Panc1 (cell line): ENCODE results near the gene LRRC3C. TPM values are rescaled to one million over a fixed set of nuclear protein-coding genes. Genes with fewer than 3 reads are reported as not detected.

Experiments used
- ATAC-seq: fragments of 200-7000 bp; cut with Tn5 transposase; 2 replicates; pipeline ENCODE4 v1.9.1; 2020; ENCODE audit warnings: mild to moderate bottlenecking, moderate library complexity
- BruUV-seq: library from RNA; stranded (reverse); fragments of 400-500 nt; replicated peaks from 2 replicates; lab custom pipeline; 2021; lab: Mats Ljungman, UMichigan
- CTCF ChIA-PET: fragments of 300-600 bp; sonication (Branson Sonifier 250); formaldehyde crosslinking; loops from one replicate; lab custom pipeline; 2022; ENCODE audit warnings: antibody characterized with exemption; lab: Charles Lee
- POLR2A ChIA-PET: fragments of 300-600 bp; sonication (Branson Sonifier 250); formaldehyde crosslinking; loops from one replicate; lab custom pipeline; 2022; ENCODE audit warnings: antibody characterized with exemption; lab: Charles Lee
- DNase-seq: peaks from one replicate; pipeline ENCODE4 v3.0.0-alpha.2; 2010; ENCODE audit warnings: low read depth, low spot score
- H3K27ac ChIP-seq: 2 replicates; pipeline ENCODE4 v1.5.1; 2011; ENCODE audit warnings: mild to moderate bottlenecking, low read length, inconsistent platforms
- H3K27me3 ChIP-seq: fragments of 200-500 bp; sonication (Bioruptor generic); 2 replicates; pipeline ENCODE4 v1.6.0; 2014; ENCODE audit warnings: low read length, inconsistent platforms; ENCODE audit not compliant: control insufficient read depth, insufficient read depth
- H3K36me3 ChIP-seq: fragments of 200-500 bp; sonication (Bioruptor generic); 2 replicates; pipeline ENCODE4 v1.5.1; 2014; ENCODE audit warnings: inconsistent platforms, mild to moderate bottlenecking, low read length, moderate library complexity; ENCODE audit not compliant: control insufficient read depth, insufficient read depth
- H3K4me1 ChIP-seq: 2 replicates; pipeline ENCODE4 v1.5.1; 2011; ENCODE audit warnings: inconsistent platforms, mild to moderate bottlenecking, low read length, moderate library complexity; ENCODE audit not compliant: control insufficient read depth, insufficient read depth
- H3K4me3 ChIP-seq, 2 experiments: 2 replicates each; pipeline ENCODE4 v1.5.1; 2011 to 2012; ENCODE audit warnings: low read depth in 2 of 2, low read length in 2 of 2, mild to moderate bottlenecking in 2 of 2, inconsistent platforms in 1 of 2, moderate library complexity in 1 of 2
- H3K9me3 ChIP-seq: fragments of 200-500 bp; sonication (Bioruptor generic); 2 replicates; pipeline ENCODE4 v1.5.1; 2014; ENCODE audit warnings: low read depth, mild to moderate bottlenecking, inconsistent platforms, low read length, moderate library complexity; ENCODE audit not compliant: control insufficient read depth, insufficient read depth
- CTCF ChIP-seq: fragments of 450-650 bp; IDR thresholded peaks from 2 replicates; pipeline ENCODE4 v1.5.1; 2017; ENCODE audit warnings: mild to moderate bottlenecking
- POLR2AphosphoS5 ChIP-seq: IDR thresholded peaks from 2 replicates; pipeline ENCODE4 v1.6.1; 2012; ENCODE audit warnings: mild to moderate bottlenecking, low read depth, low read length, moderate library complexity
- REST ChIP-seq, 2 experiments: IDR thresholded peaks; 2 replicates each; pipeline ENCODE4 v1.6.1; 2011 to 2012; ENCODE audit warnings: low read depth in 2 of 2, control low read depth in 1 of 2, low read length in 1 of 2, mild to moderate bottlenecking in 1 of 2, moderate library complexity in 1 of 2; ENCODE audit not compliant: insufficient read depth in 1 of 2
- SIN3A ChIP-seq: IDR thresholded peaks from 2 replicates; pipeline ENCODE4 v1.6.1; 2012; ENCODE audit warnings: low read depth, mild to moderate bottlenecking, low read length, moderate library complexity, borderline replicate concordance; ENCODE audit not compliant: insufficient read depth
- TCF7L2 ChIP-seq: IDR thresholded peaks from 2 replicates; pipeline ENCODE4 v1.6.1; 2011; ENCODE audit warnings: mild to moderate bottlenecking, low read depth, low read length, inconsistent platforms
- in situ Hi-C: cut with HindIII; loops from 2 replicates; pipeline ENCODE4 v1.10.0; 2016; ENCODE audit warnings: low sequenced_read_pairs, low pct_unique_long_range_greater_than_20kb
- intact Hi-C: fragments of 100-400 bp; cut with micrococcal nuclease; formaldehyde crosslinking; loops from one replicate; pipeline ENCODE4 v1.10.0; 2022; ENCODE audit not compliant: unreplicated experiment
- total RNA-seq: library from RNA; stranded (reverse); gene quantifications from one replicate; pipeline ENCODE4 v1.2.1, GENCODE V29; 2021; ENCODE audit not compliant: unreplicated experiment

Gene LRRC3C
- total RNA-seq, 1 experiment from 2014 or later = not detected

GRCh38 chr17:39975801-39976200, 48.3 kb downstream of the LRRC3C start:
- TF ChIP-seq POLR2AphosphoS5 (no peak), CTCF (no peak), TCF7L2 (no peak), SIN3A (no peak)
- ATAC-seq (no peak), DNase-seq (no peak)
- Histone ChIP-seq H3K27me3 (peaks cover 12% of the 10 kb centered on the region), H3K4me3 (no peak overlapping the region), H3K27ac (no peak overlapping the region), H3K9me3 (no peaks in the 10 kb centered on the region), H3K4me1 (no peaks in the 10 kb centered on the region), H3K36me3 (no peaks in the 10 kb centered on the region)
- intact Hi-C loops = loop anchor here (10.0 kb wide), 1 partner anchor 101 kb away; no protein-coding TSS in a partner anchor
- BruUV-seq = no TSS peak
- ChIA-PET POLR2A (interaction anchor here (0.7 kb wide), 1 partner anchor 129 kb away, joined by 4 read pairs; no protein-coding TSS in a partner anchor), CTCF (interaction anchor here (0.7 kb wide), 1 partner anchor 149 kb away, joined by 4 read pairs; no protein-coding TSS in a partner anchor)
- in situ Hi-C loops = no loop called here

GRCh38 chr17:39979016-39979670, 51.6 kb downstream of the LRRC3C start:
- BruUV-seq = no TSS peak
- POLR2A ChIA-PET = no interaction called here
- no peak overlapping the region for H3K27ac ChIP-seq

More at GRCh38 chr17:39979016-39979670, 51.6 kb downstream of the LRRC3C start:
- Histone ChIP-seq H3K9me3 (no peaks in the 10 kb centered on the region), H3K27me3 (peaks cover 12% of the 10 kb centered on the region), H3K36me3 (peaks cover 3% of the 10 kb centered on the region), H3K4me1 (peaks cover 11% of the 10 kb centered on the region; the same call in 1 of the 2 replicates), H3K4me3 (no peak overlapping the region)
- CTCF ChIA-PET = interaction anchor here (0.6 kb wide), 3 partner anchors 22 to 104 kb away, joined by 3 read pairs; no protein-coding TSS in a partner anchor
- intact Hi-C loops = loop anchor here (10.0 kb wide), 1 partner anchor 104 kb away; no protein-coding TSS in a partner anchor
- DNase-seq = no peak
- no peak for TF ChIP-seq REST (IDR thresholded peaks at IDR 0.05; ENCODE audit: insufficient read depth in 1 of 2, low read depth in 2 of 2, low read length in 1 of 2)
- in situ Hi-C loops = no loop called here
- no peak for ATAC-seq
